SU-DHL-6 (cell line): Measurements from ENCODE around the gene CMSS1.
"Not testable (repeated sequence)": the region's sequence is repeated elsewhere in the genome, so short reads cannot be mapped to it uniquely, and the experiment has no call there.

ENCODE experiments used
- H2AFZ ChIP-seq: fragments of 200-600 bp; sonication (generic); 2 replicates; pipeline ENCODE4 v1.6.1; 2014; ENCODE audit warnings: low read depth, mild to moderate bottlenecking, moderate library complexity, mixed read lengths, antibody characterized with exemption, low read length; ENCODE audit not compliant: severe bottlenecking
- H3F3A ChIP-seq: fragments of 200-600 bp; shearing (Covaris generic); 2 replicates; pipeline ENCODE4 v1.6.0; 2016; ENCODE audit warnings: antibody characterized with exemption, mild to moderate bottlenecking; ENCODE audit not compliant: insufficient read depth
- H3K27ac ChIP-seq: fragments of 200-600 bp; sonication (generic); 2 replicates; pipeline ENCODE4 v1.5.1; 2016; ENCODE audit warnings: low read depth, mild to moderate bottlenecking, low read length, moderate library complexity, mixed read lengths
- H3K27me3 ChIP-seq: fragments of 200-600 bp; sonication (generic), shearing (Covaris generic); 2 replicates; pipeline ENCODE4 v1.6.0; 2014; ENCODE audit warnings: mild to moderate bottlenecking, low read length
- H3K36me3 ChIP-seq: fragments of 200-600 bp; sonication (generic); 2 replicates; pipeline ENCODE4 v1.6.1; 2014; ENCODE audit warnings: mild to moderate bottlenecking, low read length, mixed read lengths
- H3K4me2 ChIP-seq: fragments of 300-600, 200-600 bp; shearing (Covaris generic), sonication (generic); 2 replicates; pipeline ENCODE4 v1.6.0; 2014; ENCODE audit warnings: low read length, low read depth, mild to moderate bottlenecking; ENCODE audit not compliant: poor library complexity, severe bottlenecking
- H3K4me3 ChIP-seq: fragments of 200-600 bp; sonication (generic); 2 replicates; pipeline ENCODE4 v1.5.1; 2014; ENCODE audit warnings: antibody characterized with exemption, low read length, mild to moderate bottlenecking, mixed read lengths; ENCODE audit not compliant: insufficient read depth, poor library complexity, severe bottlenecking
- H3K79me2 ChIP-seq: fragments of 200-600 bp; sonication (generic); 2 replicates; pipeline ENCODE4 v1.6.1; 2014; ENCODE audit warnings: mild to moderate bottlenecking, low read length, moderate library complexity; ENCODE audit not compliant: insufficient read depth
- H3K9ac ChIP-seq: fragments of 200-600 bp; sonication (generic); 2 replicates; pipeline ENCODE4 v1.7.0; 2014; ENCODE audit warnings: mild to moderate bottlenecking, low read length
- H3K9me2 ChIP-seq: fragments of 200-600 bp; sonication (generic); replicated peaks from 2 replicates; pipeline ENCODE4 v1.6.1; 2014; ENCODE audit warnings: low read length; ENCODE audit not compliant: insufficient read depth
- H3K9me3 ChIP-seq: fragments of 200-600 bp; sonication (generic); 2 replicates; pipeline ENCODE4 v1.6.1; 2014; ENCODE audit warnings: low read length, mixed read lengths; ENCODE audit not compliant: insufficient read depth
- H4K20me1 ChIP-seq: fragments of 200-600 bp; sonication (generic); 2 replicates; pipeline ENCODE4 v1.6.1; 2014; ENCODE audit warnings: low read depth, mild to moderate bottlenecking, antibody characterized with exemption, low read length, moderate library complexity, mixed read lengths
- EZH2phosphoT487 ChIP-seq: fragments of 200-600 bp; sonication (generic), shearing (Covaris generic); conservative IDR thresholded peaks from 2 replicates; pipeline ENCODE4 v1.6.1; 2018; ENCODE audit warnings: mild to moderate bottlenecking, antibody characterized with exemption, low read length, moderate library complexity, mixed read lengths
- TF ChIP-seq, protein P1 (sequence below): fragments of 200-600 bp; sonication (generic); IDR thresholded peaks from one replicate; pipeline ENCODE4 v1.5.1; 2017; ENCODE audit warnings: antibody characterized with exemption, mild to moderate bottlenecking, low read length, moderate library complexity; ENCODE audit not compliant: insufficient read depth, poor library complexity, severe bottlenecking

The CMSS1 gene

GRCh38 chr3:100093831-100094230 is 276.2 kb downstream of the CMSS1 start:
- Histone ChIP-seq H3K36me3 (no peaks in the 10 kb centered on the region), H3K9me2 (no peaks in the 10 kb centered on the region), H3K9me3 (no peaks in the 10 kb centered on the region), H4K20me1 (no peaks in the 10 kb centered on the region), H3K27me3 (no peaks in the 10 kb centered on the region), H2AFZ (no peak overlapping the region), H3K9ac (no peak overlapping the region), H3K27ac (no peak overlapping the region), H3K79me2 (no peaks in the 10 kb centered on the region), H3F3A (no peaks in the 10 kb centered on the region), H3K4me3 (no peak overlapping the region), H3K4me2 (no peak overlapping the region)
- TF ChIP-seq, protein P1, sequence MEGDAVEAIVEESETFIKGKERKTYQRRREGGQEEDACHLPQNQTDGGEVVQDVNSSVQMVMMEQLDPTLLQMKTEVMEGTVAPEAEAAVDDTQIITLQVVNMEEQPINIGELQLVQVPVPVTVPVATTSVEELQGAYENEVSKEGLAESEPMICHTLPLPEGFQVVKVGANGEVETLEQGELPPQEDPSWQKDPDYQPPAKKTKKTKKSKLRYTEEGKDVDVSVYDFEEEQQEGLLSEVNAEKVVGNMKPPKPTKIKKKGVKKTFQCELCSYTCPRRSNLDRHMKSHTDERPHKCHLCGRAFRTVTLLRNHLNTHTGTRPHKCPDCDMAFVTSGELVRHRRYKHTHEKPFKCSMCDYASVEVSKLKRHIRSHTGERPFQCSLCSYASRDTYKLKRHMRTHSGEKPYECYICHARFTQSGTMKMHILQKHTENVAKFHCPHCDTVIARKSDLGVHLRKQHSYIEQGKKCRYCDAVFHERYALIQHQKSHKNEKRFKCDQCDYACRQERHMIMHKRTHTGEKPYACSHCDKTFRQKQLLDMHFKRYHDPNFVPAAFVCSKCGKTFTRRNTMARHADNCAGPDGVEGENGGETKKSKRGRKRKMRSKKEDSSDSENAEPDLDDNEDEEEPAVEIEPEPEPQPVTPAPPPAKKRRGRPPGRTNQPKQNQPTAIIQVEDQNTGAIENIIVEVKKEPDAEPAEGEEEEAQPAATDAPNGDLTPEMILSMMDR = no peak
- no peak for TF ChIP-seq EZH2phosphoT487

DNA sequence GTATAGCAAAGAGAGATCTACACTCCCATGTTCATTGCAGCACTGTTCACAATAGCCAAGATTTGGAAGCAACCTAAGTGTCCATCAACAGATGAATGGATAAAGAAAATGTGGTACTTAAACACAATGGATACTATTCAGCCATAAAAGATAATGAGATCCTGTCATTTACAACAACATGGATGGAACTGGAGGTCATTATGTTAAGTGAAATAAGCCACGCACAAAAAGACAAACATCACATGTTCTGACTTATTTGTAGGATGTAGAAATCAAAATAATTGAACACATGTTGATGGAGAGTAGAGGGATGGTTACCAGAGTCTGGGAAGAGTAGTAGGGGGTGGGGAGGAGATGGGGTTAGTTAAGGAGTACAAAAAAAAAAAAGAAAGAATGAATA is 278.6 kb downstream of the CMSS1 start:
- not testable (repeated sequence) for H3F3A ChIP-seq, H2AFZ ChIP-seq, H3K4me3 ChIP-seq, H3K4me2 ChIP-seq, H3K9ac ChIP-seq, H3K27me3 ChIP-seq, H3K9me3 ChIP-seq, H3K36me3 ChIP-seq, H3K27ac ChIP-seq, H3K79me2 ChIP-seq, H3K9me2 ChIP-seq, H4K20me1 ChIP-seq

DNA sequence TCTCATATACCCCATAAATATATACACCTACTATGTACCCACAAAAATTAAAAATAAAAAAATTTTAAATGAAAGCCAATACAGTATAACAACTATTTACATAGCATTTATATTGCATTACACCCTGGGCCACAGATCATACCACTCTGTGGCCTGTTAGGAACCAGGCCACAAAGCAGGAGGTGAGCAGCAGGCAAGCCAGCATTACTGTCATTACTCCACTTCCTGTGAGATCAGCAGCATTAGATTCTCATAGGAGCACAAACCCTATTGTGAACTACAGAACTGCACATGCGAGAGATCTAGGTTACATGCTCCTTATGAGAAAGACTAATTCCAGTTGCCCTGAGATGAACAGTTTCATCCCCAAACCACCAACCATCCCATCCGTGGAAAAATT is 279.2 kb downstream of the CMSS1 start:
- Histone ChIP-seq H3K27ac (no peak overlapping the region), H3K27me3 (no peaks in the 10 kb centered on the region), H3K9me2 (no peaks in the 10 kb centered on the region), H3K9me3 (no peaks in the 10 kb centered on the region), H3F3A (no peaks in the 10 kb centered on the region), H3K9ac (no peak overlapping the region), H3K36me3 (no peaks in the 10 kb centered on the region), H4K20me1 (no peaks in the 10 kb centered on the region), H3K79me2 (no peaks in the 10 kb centered on the region), H2AFZ (no peak overlapping the region), H3K4me3 (no peak overlapping the region), H3K4me2 (no peak overlapping the region)
- TF ChIP-seq EZH2phosphoT487 = no peak
- TF ChIP-seq, protein P1 = no peak

- TF ChIP-seq, protein P1 = no peak
- TF ChIP-seq EZH2phosphoT487 = no peak
- Histone ChIP-seq H3F3A (no peaks in the 10 kb centered on the region), H3K27me3 (no peaks in the 10 kb centered on the region), H2AFZ (no peak overlapping the region), H3K36me3 (no peaks in the 10 kb centered on the region), H3K4me2 (no peak overlapping the region), H3K9ac (no peak overlapping the region), H4K20me1 (no peaks in the 10 kb centered on the region), H3K4me3 (no peak overlapping the region), H3K9me3 (no peaks in the 10 kb centered on the region), H3K27ac (no peak overlapping the region), H3K79me2 (no peaks in the 10 kb centered on the region), H3K9me2 (no peaks in the 10 kb centered on the region)
Measured at GRCh38 chr3:100097919-100098783, 280.5 kb downstream of the CMSS1 start.
